DMS114 treated with DMSO at 0.1 percent for 48 hours (cell line): ENCODE results near the gene CNOT6L.
"Not testable (repeated sequence)": the region's sequence is repeated elsewhere in the genome, so short reads cannot be mapped to it uniquely, and the experiment has no call there.

Source experiments
- DNase-seq: peaks from one replicate; lab custom pipeline; 2025; ENCODE audit not compliant: unreplicated experiment; lab: John Stamatoyannopoulos, UW

Gene CNOT6L

DNA sequence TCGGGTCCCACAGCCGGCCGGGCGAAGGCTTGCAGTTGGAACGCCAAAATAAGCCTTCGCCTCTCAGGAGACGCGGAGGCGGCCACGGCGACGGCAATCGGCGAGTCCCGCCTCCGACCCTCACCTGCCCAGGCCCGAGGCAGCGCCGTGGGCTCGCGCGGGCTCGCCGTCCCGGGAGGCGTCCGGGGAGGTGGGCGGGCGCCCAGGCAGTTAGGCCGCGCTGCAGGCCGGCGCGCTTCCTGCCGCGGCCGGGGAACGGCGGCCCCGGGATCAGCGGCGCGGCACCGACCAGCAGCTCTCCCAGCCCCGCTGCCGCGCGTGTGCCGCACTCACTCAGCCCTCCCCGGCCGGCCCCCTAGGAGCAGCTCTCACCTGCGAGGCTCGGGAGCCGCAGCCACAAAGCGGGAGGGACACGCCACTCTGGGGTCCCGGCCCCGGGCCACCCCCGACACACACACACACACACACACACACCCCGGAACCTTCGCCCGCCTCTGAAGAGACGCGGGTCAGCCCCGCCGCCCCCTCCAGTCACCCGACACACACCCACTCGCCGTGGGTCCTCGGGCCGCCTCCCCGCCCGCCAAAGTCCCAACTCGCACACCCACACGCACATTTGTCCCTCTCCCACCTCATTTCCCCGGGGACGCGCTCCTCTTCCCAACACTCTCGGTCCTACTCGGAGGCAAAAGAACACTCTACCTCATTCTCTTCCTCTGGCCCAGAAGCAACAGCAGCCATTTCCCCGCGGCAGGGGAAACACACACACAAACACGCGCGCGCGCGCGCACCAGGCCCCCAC is at the start of gene CNOT6L:
CNOT6L (minus strand) TSS at position 767 of the 802 bp plus-strand sequence; CDS start at position 707, 60 bp downstream.
- no peak for DNase-seq

DNA sequence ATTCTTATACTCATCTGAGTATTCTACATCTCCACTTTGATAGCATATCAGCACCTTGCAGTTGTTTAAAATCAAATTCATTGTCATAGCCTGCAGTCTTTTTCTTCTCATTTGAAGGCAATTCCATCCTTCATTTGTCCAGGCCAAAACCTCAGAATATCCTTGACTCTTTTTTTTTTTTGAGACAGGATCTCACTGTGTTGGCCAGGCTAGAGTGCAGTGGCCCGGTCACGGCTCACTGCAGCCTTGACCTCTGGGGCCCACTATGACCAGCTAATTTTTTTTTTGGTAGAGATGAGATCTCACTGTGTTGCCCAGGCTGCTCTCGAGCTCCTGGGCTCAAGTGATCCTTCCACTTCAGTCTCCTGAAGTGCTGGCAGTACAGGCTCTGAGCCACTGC is 46.1 kb upstream of the CNOT6L start:
- DNase-seq, result no peak

DNA sequence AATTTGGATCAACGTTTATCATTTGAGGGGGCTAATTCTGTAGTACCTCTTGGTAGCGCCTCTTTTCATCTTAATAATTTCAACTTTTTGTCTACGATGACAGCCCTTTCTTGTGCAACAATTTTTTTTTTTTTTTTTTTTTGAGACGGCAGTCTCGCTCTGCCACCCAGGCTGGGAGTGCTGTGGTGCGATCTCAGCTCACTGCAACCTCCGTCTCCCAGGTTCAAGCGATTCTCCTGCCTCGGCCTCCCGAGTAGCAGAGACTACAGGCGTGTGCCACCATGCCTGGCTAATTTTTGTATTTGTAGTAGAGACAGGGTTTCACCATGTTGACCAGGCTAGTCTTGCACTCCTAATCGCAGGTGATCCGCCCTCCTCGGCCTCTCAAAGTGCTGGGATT is 44.2 kb upstream of the CNOT6L start:
- DNase-seq, result not testable (repeated sequence)

DNA sequence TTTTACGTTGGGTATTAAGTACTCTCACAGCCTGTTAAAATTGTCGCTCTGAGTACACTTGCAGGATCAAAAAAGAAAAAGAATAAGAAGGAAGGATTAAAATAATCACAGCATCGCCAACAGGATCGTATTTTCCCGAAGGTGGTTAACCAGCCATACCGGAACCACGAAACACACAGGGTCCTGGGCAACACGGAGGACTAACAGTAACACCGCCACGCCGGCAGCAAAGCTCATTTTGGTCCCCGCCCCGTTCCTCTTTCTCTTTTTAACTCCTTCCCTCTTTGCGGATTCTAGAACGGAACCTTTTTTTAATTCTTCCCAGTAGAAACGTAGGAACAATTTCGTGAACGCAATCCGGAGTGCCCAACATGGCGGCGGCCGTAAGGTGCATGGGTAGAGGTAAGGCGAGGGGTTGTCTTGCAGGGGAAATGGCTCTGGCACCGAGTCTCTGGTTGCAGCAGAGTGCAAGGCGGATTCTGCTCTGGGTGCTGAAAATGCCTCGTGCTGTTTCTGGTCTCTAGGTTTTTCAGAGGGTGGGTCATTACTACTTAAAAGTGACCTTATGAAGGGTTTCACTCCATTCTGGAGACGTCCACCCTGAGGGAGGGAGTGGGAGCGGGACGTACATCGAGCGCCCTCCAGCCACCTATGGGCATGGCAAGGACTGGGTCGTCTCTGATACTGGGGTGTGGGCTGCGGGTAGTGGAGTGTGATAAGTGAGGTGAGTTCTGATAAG is 43.5 kb upstream of the CNOT6L start, which contains the start of gene MRPL1:
MRPL1 (plus strand) TSS at position 353 of the 739 bp plus-strand sequence; CDS start at position 372, 19 bp downstream.
- DNase-seq, result peak; percentile 77

DNA sequence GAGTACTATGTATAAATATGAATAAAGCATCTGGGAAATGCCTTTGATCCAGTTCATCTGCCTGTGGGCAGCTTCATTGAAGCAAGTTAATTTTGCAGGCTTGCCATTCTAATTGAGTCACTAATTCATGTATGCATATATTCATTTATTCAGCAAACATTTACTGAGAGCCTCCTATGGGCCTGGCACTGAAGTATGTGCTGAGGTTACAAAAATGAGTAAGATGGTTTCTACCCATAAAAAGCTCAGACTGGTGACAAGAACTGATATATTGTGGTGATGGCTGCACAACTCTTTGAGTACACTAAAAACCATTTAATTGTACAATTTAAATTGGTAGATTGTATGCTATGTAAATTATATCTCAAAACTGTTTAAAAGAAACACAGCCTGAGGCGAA is 42.3 kb upstream of the CNOT6L start:
- no peak for DNase-seq

DNA sequence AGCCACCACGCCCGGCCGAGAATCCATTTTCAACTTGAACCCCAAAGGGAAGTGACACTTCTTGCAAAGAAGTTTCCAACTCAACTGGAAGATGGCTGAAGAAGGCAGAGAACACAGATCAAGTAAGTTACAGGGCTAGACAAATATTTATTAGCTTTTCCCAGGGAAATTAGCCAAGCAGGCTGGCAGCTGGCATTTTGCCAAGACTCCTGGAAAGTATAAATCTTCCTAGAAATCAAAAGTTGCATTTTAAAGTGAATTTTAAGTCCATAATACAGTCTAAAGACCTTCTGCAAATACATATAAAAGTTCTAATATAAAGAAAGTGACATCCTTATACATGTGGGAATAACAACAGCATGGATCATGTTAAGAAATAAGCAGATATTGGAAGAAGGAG is 40.1 kb upstream of the CNOT6L start:
- no peak for DNase-seq

DNA sequence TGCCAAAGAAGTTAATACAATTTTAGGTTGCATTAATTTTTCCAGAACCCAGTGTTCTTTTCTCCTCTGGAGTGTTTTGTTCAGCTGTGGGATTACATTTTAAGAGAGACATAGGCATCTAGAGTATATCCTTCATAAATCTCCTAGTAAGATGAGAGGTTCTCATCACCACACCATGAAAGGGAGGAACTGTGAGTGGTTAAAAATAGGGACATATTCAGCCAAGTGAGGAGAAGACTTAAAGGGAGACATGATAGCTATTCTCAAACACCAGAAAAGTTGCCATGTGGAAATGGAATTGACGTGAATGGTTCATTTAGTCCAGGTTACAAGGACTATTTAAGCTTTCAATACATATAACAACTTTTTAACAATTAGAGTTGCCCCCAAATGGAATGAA is 37.0 kb upstream of the CNOT6L start:
- DNase-seq, result no peak

DNA sequence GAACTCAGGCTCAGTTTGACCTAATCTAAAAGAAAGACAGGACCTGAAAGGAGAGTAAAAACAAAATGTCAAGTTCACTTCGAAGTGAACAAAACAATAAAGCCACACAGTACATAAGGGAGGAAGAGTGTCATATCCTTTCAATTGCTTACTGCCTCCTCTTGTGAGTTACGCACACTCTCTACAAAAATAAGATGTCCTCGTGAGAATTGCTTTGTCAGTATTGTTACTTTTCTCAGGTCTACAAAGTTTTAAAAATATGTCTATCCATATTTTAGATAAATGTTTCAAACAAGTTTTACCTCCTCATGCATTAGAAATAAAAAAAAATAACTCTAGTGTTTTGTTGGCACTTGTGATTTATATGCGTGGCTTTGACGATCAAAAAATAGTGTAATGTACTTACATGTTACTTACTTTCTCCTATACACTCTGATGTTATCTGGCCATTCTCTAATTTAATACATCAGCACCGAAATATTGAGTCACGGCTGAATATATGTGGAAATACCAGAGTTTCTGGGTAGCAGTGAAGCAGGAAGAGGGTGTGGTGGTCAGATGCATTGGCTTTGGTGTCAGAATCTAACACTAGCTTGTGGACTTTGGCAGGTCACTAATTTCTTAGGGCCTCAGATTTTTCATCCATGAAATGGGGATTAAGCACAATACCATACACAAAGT is 35.4 kb upstream of the CNOT6L start:
- DNase-seq, result no peak

DNA sequence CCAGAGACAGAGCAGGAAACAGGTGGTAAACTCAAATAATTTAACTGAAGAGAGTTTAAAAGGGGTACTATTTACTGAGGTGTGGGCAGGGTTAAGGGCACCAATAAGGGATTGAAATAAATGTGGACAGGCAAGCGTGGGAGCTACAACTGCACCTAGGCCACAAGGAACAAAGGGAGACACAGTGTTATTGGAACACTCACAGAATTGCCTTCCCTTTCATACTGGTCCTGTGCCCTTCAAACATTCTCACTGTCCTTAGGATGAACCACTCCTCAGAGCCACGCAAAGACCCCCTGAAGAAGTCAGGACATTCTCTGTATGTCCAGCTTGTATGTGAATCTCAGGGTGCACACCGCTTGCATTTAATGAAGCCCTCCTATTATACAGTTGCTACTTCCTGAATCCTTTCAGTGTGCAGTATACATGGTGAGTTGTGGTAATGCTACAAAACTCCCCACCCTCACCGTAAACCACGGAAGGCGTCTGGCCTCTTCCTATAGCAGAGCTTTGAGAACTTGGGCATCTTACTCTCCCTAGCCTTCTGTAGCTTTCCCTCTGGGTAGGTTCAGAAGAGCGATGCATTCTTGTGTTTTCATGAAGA is 33.8 kb upstream of the CNOT6L start:
- no peak for DNase-seq

DNA sequence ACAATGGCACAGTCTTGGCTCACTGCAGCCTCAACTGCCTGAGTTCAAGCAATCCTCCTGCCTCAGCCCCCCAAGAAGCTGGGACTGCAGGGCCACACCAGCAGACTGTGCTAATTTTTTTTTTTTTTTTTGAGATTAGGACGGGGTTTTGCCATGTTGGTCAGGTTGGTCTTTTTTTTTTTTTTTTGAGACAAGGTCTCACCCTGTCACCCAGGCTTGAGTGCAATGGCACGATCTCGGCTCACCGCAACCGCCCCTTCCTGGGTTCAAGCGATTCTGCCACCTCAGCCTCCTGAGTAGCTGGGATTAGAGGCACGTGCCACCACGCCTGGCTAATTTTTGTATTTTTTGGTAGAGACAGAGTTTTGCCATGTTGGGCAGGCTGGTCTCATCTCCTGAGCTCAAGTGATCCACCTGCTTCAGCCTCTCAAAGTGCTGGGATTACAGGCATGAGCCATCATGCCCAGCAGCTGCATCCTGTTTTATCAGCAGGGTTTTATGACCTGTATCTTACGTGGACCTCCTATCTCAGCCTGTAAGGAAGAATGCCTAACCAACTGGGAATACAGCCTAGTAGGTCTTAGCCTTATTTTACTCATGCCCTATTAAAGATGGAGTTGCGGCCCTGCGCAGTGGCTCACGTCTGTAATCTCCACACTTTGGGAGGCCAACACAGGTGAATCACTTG is 30.3 kb upstream of the CNOT6L start:
- no peak for DNase-seq

DNA sequence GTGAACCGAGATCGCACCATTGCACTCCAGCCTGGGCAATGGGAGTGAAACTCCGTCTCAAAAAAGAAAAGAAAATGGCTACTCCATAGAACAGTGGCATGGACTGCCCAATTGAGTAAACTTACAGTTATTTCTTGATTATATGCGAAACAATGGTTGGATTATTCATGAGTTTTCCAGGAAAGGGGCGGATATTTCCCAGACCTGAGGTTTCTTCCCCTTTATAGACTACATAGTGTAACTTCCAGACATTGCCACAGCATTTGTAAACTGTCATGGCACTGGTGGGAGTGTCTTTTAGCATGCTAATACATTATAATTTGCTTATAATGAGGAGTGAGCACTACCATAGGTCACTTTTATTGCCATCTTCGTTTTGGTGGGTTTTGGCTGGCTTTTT is 29.3 kb upstream of the CNOT6L start:
- no peak for DNase-seq

DNA sequence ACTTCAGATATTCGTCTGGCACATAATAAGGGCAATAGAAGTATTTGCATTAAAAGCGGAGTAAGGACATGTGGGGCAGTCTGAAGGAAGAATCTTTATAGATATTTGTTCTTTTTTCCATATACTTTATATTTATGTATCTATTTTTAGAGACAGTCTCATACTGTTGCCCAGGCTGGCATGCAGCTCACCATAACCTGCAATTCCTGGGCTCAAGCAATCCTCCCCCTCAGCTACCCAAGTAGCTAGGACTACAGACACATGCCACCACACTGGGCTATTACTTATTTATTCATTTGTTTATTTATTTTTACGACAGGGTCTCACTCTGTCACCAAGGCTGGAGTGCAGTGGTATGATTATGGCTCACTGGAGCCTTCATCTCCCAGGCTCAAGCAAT is 26.8 kb upstream of the CNOT6L start:
- no peak for DNase-seq

DNA sequence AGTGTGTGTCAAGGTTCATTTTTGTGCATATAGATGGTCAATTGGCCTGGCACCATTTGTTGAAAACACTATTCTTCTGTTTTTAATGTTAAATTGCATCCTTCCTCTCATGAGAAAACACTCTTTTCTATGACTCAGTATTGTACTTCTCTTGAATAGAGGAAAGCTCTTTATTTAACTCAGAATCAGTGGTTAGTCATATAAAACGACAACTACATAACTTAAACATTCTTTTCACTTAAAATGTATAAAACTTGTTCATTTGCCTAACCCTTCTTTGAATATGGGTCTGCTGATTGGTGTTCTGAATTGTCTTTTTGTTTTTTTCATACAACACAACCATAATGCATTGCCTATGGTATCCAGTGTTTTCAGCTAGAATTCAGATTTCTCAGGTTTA is 26.2 kb upstream of the CNOT6L start:
- no peak for DNase-seq

DNA sequence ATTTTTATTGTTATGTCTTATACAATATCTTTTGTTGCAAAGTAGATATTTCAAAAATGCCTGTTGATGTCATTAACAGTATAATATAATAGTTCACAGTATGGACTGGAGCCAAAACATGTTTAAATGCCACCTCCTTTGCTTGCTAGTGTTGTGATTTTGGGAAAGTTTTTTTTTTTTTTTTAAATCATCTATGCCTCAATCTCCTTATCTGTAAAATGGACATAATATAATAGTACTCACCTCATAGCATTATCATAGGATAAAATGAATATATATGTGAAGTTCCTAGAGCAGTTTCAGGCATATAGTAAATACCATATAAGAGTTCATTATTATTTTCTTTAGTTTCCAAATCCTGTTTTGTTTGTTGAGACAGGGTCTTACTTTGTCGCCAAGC is 25.2 kb upstream of the CNOT6L start:
- no peak for DNase-seq

DNA sequence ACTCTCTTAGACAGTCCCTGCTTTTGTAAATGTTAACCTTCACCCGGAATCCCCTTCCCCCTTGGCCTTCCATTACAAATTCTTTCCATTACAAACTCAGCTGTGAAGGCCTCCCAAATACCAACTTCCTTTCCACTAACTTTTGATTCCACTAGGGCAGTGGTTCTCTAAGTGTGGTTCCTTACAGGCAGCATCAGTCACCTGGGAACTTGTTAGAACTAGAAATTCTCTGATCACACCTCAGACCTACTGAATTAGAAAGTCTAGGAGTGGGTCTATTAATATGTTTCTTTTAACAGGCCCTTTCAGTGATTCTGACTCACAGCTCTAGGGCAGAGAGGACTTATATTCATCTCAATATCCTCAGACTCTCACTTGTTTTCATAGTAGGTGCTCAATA is 24.5 kb upstream of the CNOT6L start:
- DNase-seq, result no peak

DNA sequence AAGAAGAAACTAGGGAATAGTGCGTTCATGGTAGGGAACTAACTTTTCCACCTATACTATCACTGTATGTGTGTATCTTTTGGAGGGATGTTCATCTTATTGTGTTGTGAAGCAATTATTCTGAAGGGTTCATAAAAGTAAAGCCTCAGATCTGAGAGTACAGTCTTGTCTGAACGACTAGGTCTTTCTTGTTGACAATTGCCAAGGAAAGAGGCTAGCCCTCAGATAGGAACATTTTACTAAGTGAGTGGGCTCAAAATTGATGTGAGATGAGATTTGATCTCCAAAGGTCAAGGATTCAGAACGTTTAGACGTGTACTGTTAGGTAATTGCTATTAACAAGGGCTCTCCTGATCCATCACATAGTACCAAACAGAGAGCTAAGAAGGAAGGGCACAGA is 15.2 kb upstream of the CNOT6L start:
- DNase-seq, result no peak

DNA sequence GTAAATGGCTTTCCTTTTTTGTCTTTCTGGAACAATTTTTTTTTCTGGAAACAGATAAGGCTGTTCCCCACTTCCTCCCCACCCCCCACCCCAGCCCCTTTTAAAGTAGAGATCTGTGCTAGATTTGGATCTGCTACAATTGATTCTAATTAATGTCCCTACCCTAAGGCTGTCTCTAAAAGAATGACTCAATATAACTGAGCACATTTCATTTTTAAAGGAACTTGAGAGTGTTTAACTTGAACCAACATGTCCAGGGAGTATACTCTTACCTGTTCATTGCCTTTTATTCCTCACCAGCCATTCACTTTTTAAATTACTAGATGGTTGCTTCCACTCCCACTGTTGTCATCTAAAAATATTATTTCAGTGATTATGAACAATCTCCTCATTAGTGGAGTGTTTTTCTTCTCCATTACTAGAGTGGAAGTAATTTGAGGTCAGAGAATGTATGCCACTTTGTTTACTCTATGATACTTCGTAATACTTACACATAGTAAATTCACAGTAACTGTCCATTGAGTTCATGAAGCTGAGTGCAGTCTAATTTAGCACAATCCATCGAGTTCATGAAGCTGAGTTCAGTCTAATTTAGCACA is 14.1 kb upstream of the CNOT6L start:
- DNase-seq, result no peak

DNA sequence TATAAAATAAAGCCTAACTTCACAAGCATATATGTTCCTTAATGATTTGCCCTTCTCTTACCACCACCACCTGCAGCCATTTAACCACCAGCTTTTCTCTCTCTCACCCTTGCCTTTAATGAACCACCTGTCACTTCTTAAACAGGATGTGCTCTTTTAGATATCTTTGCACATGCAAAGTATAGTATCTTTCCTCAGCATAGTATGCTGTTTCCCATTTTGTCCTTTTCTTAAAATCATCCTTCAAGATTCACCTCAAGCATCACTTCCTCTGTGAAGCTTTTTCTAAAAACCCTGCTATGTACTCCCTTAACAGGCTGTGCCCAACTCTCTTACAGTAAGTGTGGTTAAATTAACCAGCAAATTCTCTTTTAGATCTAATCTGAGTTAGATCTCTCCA is 8.2 kb upstream of the CNOT6L start:
- DNase-seq, result no peak

DNA sequence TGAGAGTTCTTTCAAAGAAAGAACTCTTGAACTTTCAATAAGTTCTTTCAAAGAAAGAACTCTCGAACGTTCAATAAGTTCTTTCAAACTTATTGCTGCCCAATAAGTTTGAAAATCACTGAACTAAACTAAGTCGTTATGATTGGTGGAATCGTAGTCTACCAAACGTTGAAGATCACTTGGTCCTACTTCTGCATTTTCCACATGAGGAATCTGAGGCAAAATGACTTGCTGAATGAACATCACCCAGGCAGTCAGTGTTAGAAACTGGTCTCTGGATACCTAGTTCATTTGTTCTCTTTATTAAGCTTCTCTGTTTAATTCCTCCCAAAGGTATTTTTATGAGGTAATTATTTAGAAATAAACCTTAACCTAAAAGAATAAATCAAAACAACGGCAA is 7.1 kb upstream of the CNOT6L start:
- DNase-seq, result no peak

DNA sequence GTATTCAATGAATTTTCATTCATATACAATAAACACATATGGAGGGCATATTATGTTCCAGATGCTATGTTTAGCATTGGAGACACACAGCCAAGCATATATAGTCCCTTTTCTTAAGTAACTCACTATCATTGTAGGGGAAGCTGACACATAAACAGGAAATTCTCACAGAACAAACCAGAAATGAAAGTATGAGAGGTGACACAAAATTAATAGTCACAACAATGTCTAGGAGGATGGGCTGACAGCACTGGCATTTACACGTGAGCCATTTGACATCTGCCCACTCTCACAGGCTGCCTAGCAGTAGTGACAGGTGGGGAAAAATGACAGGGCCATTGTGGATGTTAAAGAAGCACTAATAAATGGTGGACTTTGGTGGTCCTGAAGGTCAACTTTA is 2.6 kb upstream of the CNOT6L start:
- no peak for DNase-seq
